ENCODE measurements around the gene MORN2.
"Not testable (repeated sequence)": the region's sequence is repeated elsewhere in the genome, so short reads cannot be mapped to it uniquely, and the experiment has no call there.

MORN2 gene

GRCh38 chr2:38875576-38876367 is at the start of gene MORN2, which contains the start of gene DHX57:
MORN2 (plus strand) TSS chr2:38875976.
DHX57 (minus strand) TSS chr2:38875934; CDS start chr2:38868405, 7,529 bp downstream.
- peak; percentile 45 to 60 for DNase-seq (ENCODE audit: low read depth in 2 of 2, low spot score in 1 of 2)

GRCh38 chr2:38827539-38828145 is 48.1 kb upstream of the MORN2 start:
- not testable (repeated sequence) for DNase-seq (ENCODE audit: low read depth in 2 of 2, low spot score in 1 of 2)

- DNase-seq (ENCODE audit: low read depth in 2 of 2, low spot score in 1 of 2), result no peak
These were observed 47.3 kb upstream of the MORN2 start for GRCh38 chr2:38828460-38828859.

GRCh38 chr2:38829971-38830370 is 45.8 kb upstream of the MORN2 start:
- DNase-seq (ENCODE audit: low read depth in 2 of 2, low spot score in 1 of 2), result no peak

GRCh38 chr2:38830526-38831159 is 45.1 kb upstream of the MORN2 start:
- no peak for DNase-seq (ENCODE audit: low read depth in 2 of 2, low spot score in 1 of 2)

- DNase-seq (ENCODE audit: low read depth in 2 of 2, low spot score in 1 of 2), result no peak
These were observed 40.7 kb upstream of the MORN2 start for GRCh38 chr2:38835015-38835601.

GRCh38 chr2:38835990-38836389 is 39.8 kb upstream of the MORN2 start:
- DNase-seq (ENCODE audit: low read depth in 2 of 2, low spot score in 1 of 2), result no peak

GRCh38 chr2:38836791-38837190 is 39.0 kb upstream of the MORN2 start:
- DNase-seq (ENCODE audit: low read depth in 2 of 2, low spot score in 1 of 2), result no peak

GRCh38 chr2:38850045-38850444 is 25.7 kb upstream of the MORN2 start:
- no peak for DNase-seq (ENCODE audit: low read depth in 2 of 2, low spot score in 1 of 2)

GRCh38 chr2:38856165-38856564 is 19.6 kb upstream of the MORN2 start:
- no peak for DNase-seq (ENCODE audit: low read depth in 2 of 2, low spot score in 1 of 2)

- DNase-seq (ENCODE audit: low read depth in 2 of 2, low spot score in 1 of 2), result no peak
These were observed 13.3 kb upstream of the MORN2 start for GRCh38 chr2:38862476-38862875.

- DNase-seq (ENCODE audit: low read depth in 2 of 2, low spot score in 1 of 2), result no peak
These were observed 12.6 kb upstream of the MORN2 start for GRCh38 chr2:38863061-38863695.

GRCh38 chr2:38866773-38867443 is 8.9 kb upstream of the MORN2 start:
- no peak for DNase-seq (ENCODE audit: low read depth in 2 of 2, low spot score in 1 of 2)

- DNase-seq (ENCODE audit: low read depth in 2 of 2, low spot score in 1 of 2), result no peak
These were observed 4.3 kb upstream of the MORN2 start for GRCh38 chr2:38871432-38871831.

GRCh38 chr2:38873763-38874162 is 2.0 kb upstream of the MORN2 start:
- no peak for DNase-seq (ENCODE audit: low read depth in 2 of 2, low spot score in 1 of 2)

- DNase-seq (ENCODE audit: low read depth in 2 of 2, low spot score in 1 of 2), result no peak
These were observed 575 bp upstream of the MORN2 start for GRCh38 chr2:38875227-38875575.

- no peak for DNase-seq (ENCODE audit: low read depth in 2 of 2, low spot score in 1 of 2)
These were observed 631 bp downstream of the MORN2 start for GRCh38 chr2:38876407-38876806.

GRCh38 chr2:38886063-38886462 is 10.3 kb downstream of the MORN2 start:
- no peak for DNase-seq (ENCODE audit: low read depth in 2 of 2, low spot score in 1 of 2)

- DNase-seq (ENCODE audit: low read depth in 2 of 2, low spot score in 1 of 2), result no peak
These were observed 11.6 kb downstream of the MORN2 start for GRCh38 chr2:38887347-38887746.

GRCh38 chr2:38887902-38888554 is 12.3 kb downstream of the MORN2 start:
- no peak for DNase-seq (ENCODE audit: low read depth in 2 of 2, low spot score in 1 of 2)
